Ammon's horn (tissue), 1 donor: ENCODE data around the gene E2F4.

Experiments
- DNase-seq: peaks from one replicate; pipeline ENCODE4 v3.0.0-alpha.2; 2016; ENCODE audit warnings: low spot score

E2F4 gene

GRCh38 chr16:67235816-67236562, 44.0 kb downstream of the E2F4 start:
- DNase-seq = peak; percentile 32

GRCh38 chr16:67236563-67237395, 44.8 kb downstream of the E2F4 start:
- no peak for DNase-seq

GRCh38 chr16:67237396-67238277, 45.7 kb downstream of the E2F4 start:
- no peak for DNase-seq

GRCh38 chr16:67238278-67238575, 46.3 kb downstream of the E2F4 start:
- no peak for DNase-seq

- DNase-seq = no peak
Observed at GRCh38 chr16:67238806-67239470, 47.0 kb downstream of the E2F4 start.

- no peak for DNase-seq
Observed at GRCh38 chr16:67240506-67240905, 48.6 kb downstream of the E2F4 start.

- DNase-seq = no peak
Observed at GRCh38 chr16:67241008-67241900, 49.3 kb downstream of the E2F4 start.

GRCh38 chr16:67242138-67242730, 50.3 kb downstream of the E2F4 start:
- no peak for DNase-seq

GRCh38 chr16:67243481-67243880, 51.5 kb downstream of the E2F4 start:
- no peak for DNase-seq

GRCh38 chr16:67244387-67245185, 52.6 kb downstream of the E2F4 start:
- DNase-seq = peak; percentile 68

GRCh38 chr16:67245186-67245585, 53.2 kb downstream of the E2F4 start:
- no peak for DNase-seq

- no peak for DNase-seq
Observed at GRCh38 chr16:67245674-67246080, 53.7 kb downstream of the E2F4 start.

- DNase-seq = peak; percentile 66
Observed at GRCh38 chr16:67246081-67246755, 54.3 kb downstream of the E2F4 start.

- no peak for DNase-seq
Observed at GRCh38 chr16:67246756-67247191, 54.8 kb downstream of the E2F4 start.

GRCh38 chr16:67247192-67248072, 55.5 kb downstream of the E2F4 start, which contains the start of gene FHOD1:
TSS of gene FHOD1 (minus strand) at chr16:67247481. CDS start at chr16:67247410, 71 bp downstream.
- DNase-seq = peak; percentile 96

- no peak for DNase-seq
Observed at GRCh38 chr16:67248073-67248400, 56.1 kb downstream of the E2F4 start.
